HG02610 (cell line): ENCODE data around the gene AADACL4.
"Not testable (repeated sequence)": the region's sequence is repeated elsewhere in the genome, so short reads cannot be mapped to it uniquely, and the experiment has no call there.

ENCODE experiments used
- ATAC-seq: cut with Tn5 transposase; IDR thresholded peaks from one replicate; pipeline ENCODE4 v1.9.1; 2021; ENCODE audit warnings: mild to moderate bottlenecking, moderate library complexity; ENCODE audit not compliant: unreplicated experiment

The AADACL4 gene

GRCh38 chr1:12629511-12629956, 14.4 kb upstream of the AADACL4 start:
- ATAC-seq: no peak

- no peak for ATAC-seq
Measured at GRCh38 chr1:12629985-12630760, 13.7 kb upstream of the AADACL4 start.

- no peak for ATAC-seq
Measured at GRCh38 chr1:12630946-12631530, 12.8 kb upstream of the AADACL4 start.

GRCh38 chr1:12631571-12631970, 12.3 kb upstream of the AADACL4 start:
- no peak for ATAC-seq

DNA sequence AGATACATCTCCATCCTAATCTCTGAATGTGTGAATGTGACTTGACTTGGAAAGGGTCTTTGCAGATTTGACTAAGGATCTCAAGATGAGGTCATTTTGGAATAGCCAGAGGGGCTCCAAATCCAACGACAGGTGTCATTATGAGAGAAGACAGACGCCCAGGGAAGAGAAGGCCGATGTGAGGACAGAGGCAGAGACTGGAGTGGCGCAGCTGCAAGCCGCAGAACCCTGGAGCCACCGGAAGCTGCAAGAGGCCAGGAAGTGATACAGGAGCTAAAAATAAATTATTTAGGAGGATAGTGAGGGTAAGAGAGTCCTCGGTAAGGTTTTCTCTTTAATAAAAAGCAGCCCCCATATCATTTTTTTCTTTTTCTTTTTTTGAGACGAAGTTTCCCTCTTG, 9.7 kb upstream of the AADACL4 start:
- ATAC-seq: no peak

- no peak for ATAC-seq
Measured at GRCh38 chr1:12634696-12635202, 9.1 kb upstream of the AADACL4 start.

GRCh38 chr1:12636098-12636950, 7.6 kb upstream of the AADACL4 start:
- ATAC-seq: no peak

DNA sequence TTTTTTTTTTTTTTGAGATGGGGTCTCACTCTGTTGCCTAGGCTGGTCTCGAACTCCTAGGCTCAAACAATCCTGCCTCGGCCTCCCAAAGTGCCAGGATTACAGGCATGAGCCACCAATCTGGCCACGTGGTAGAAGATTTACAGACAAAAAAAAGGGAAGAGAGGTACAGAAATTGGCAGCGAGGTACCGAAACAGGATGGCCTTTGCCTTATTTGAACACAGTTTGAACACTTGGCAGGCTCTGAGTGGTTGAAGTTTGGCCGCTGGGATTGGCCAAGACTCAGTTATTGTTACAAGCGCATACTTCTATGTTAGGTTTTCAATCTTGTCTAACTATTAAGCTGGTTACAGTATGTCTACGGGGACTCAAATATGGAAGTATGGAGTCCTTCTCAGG, 6.2 kb upstream of the AADACL4 start:
- no peak for ATAC-seq

DNA sequence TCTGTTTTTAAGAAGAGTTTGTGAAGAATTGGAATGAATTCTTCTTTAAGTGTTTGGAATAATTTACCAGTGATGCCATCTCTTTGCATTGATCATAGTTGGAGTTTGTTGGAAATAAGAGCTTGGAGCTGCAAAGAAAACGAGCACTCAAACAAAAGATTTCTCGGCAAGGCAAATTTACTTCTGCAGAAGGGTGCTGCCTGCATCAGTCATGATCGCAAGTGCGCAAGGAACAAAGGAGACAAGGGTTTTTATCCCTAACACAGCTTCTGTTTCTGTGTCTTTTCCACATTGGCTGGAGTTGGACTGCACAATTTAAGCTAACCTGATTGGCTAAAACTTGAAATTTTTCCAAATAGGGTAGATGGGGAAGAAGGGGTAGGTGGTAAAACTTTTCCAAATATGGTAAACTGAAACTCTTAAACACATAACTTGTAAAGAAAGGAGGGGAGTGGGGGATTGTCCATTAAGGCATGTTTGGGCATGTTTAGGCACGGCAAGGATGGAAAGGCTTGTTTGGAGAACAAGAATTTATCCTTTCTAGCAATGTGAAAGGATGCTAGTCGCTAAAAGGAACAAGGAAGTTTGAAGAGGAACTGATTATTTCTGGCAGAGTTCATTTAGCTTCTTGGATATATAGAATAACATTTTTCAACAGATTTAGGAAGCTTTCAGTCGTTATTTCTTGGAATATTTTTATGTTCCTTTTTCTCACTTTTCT, 3.5 kb upstream of the AADACL4 start:
- no peak for ATAC-seq

GRCh38 chr1:12640958-12641272, 3.0 kb upstream of the AADACL4 start:
- ATAC-seq: no peak

- no peak for ATAC-seq
Measured at GRCh38 chr1:12643079-12643478, 806 bp upstream of the AADACL4 start.

DNA sequence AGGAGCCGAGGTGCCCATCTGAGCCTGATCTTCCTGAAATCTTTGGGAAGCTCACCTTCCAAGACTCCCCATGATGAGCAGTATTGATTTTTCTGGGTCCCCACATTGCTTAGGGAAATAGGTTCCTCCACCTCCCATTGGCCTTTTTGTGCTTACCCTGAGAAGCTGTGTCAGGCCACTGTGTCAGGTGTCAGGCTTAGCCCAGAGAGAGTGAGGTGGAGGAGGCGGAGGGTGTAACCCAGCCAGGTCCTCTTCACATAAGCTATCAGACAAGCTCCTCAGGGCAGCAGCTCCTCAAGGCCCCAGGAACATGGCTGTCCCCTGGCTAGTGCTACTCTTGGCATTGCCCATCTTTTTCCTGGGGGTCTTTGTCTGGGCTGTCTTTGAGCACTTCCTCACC, 352 bp downstream of the AADACL4 start:
- ATAC-seq: no peak

DNA sequence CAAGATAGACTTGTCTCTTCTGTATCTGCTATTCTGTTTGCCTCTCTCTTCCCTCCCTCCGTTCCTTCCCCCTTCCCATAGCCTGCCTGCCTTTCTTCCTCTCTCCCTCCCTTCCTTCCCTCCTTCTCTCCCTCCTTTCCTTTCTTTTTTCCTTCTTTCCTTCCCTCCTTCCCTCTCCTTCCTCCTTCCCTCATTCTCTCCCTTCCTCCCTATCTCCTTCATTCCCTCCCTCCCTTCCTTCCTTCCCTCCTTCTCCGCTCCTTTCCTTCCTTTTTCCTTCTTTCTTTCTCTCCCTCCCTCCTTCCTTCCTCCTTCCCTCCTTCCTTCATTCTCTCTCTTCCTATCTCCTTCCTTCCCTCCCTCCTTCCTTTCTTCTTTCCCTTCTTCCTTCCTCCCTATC, 944 bp downstream of the AADACL4 start:
- ATAC-seq: no peak

DNA sequence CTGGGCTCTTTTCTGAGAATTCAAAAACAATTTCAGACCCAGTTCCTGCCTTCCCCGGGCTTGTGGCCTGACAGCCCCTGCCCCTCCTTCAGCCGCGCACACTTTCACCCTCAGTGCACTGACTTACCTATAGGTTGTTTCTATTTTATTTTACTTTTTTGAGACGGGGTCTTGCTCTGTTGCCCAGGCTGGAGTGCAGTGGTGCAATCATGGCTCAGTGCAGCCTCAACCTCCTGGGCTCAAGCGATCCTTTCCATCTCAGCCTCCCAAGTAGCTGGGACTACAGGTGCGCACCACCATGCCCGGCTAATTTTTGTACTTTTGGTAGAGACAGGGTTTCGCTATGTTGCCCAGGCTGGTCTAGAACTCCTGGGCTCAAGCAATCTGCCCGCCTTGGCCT, 1.5 kb downstream of the AADACL4 start:
- ATAC-seq: not testable (repeated sequence)

- ATAC-seq: no peak
Measured at GRCh38 chr1:12648741-12649140, 4.9 kb downstream of the AADACL4 start.

DNA sequence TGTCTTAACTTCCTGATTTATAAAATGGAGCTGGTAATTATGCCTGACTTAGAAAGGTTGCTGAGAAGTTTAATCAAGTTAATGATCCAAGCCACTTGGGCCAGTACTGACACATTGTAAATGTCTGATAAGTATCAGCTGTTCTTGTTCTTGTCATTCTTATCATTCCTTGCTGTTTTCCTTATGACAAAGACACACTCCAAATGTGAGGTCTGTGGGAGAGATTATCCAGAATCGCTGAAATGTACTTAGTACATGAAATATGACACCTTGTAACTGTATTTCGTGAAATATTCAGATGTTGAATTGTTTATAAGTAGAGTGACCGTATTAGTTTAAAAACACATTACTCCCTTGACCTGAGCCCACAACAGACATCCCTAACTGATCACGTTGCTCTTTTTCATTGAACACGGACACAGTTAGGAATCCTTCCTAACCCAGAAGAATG, 6.1 kb downstream of the AADACL4 start:
- ATAC-seq: no peak

DNA sequence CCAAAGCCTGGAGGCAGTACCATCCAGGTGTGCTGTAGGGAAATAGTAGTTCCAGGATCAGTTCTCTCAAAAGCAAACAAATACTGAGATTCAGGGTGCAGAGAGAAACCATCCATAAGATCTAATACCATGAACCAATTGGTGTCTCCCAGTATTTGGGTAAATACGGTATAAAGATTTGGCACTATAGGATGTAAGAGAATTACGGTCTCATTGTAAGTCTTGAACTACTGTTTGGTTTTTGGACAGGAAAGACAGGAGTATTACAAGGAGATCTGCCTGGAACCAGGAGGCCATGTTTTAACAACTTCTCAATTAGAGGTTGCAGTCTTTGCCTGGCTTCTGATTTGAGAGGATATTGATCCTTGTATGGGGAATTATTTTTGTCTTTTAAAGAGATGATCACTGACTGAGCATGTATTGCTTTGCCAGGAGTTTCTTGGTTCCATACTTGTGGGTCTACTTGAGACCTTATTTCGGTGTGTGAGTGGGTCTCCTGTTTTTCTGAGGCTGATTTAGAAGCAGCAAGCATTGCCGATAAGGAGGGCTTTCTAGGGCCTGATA, 10.2 kb downstream of the AADACL4 start:
- ATAC-seq: no peak

DNA sequence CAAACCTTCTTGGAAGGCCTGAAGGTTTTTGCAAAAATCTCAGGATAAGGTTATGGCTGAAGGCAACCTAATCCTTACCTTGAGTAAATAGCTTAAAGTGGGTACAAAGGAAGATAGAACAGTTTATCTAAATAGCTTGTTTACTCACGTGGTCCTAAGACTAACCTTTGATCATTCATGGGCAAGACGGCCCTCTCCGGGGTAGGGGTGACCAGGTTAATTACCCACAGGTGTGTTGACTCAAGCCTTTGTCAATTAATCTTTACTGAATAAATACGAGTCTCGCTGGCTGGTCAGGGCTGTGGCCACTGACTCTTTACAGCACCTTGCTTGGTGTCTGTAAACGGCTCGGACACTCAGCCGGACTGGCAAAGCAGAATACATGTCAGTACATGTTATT, 10.8 kb downstream of the AADACL4 start:
- ATAC-seq: no peak

DNA sequence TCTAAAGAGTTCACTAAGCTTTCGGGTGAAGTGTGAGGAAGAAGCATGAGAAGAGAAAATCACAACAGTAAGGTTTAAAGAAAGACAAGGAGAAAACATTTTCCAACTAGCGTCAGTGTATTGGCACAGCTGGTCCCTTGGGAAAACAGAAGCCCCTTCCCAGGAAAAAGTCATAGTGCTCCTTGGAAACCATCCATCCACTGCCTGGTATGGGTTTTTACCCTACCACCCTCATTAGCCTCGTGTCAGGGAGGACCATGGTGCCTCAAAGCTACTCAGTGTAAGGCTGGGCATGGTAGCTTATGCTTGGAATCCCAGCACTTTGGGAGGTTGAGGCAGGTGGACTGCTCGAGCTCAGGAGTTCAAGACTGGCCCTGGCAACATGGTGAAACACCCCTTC, 12.7 kb downstream of the AADACL4 start:
- no peak for ATAC-seq

DNA sequence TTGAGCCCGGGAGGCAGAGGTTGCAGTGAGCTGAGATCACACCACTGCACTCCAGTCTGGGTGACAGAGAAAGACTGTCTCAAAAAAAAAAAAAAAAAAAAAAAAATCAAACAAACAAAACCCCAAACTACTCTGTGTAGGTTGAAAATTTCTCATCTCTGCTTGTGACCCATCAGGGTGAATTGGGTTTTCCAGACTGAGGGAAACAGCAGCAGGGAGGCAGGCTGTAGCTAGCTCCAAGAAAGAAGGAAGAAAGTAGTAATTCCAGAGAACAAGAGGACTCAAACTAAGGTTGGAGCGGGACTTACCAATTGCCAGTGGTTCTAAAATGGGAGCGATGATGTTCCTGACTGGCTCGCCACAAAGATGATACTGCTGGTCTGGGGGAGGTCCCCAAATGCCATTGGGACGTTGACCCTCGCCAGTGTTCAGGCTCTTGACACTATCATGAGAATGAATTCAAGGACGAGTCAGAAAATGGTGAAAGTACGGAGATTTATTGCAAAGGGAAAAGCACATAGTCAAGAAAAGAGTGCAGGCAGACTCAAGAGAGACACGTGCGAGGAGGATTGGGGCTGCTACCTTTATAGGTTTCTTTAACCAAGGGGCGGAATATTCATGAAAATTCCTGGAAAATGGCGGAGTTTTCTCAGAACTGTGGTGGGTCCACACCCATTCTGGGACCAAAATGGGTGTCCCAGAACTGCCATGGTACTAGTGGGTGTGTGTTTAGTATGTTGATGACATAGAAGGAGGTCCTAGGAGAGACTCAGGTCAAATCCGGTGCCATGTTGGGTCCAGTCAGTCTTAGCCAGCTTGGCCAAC, 13.4 kb downstream of the AADACL4 start:
- no peak for ATAC-seq
